GM23248 (cell line): ENCODE results near the gene CHN1. TPM values are rescaled to one million over a fixed set of nuclear protein-coding genes. Genes with fewer than 3 reads are reported as not detected.

Source experiments
- DNase-seq: peaks from one replicate; pipeline ENCODE4 v3.0.0-alpha.2; 2015
- H2AFZ ChIP-seq: fragments of 200-600 bp; sonication (generic); 2 replicates; pipeline ENCODE4 v1.6.1; 2016; ENCODE audit warnings: antibody characterized with exemption
- H3F3A ChIP-seq: fragments of 200-600 bp; sonication (generic); 2 replicates; pipeline ENCODE4 v1.6.1; 2016; ENCODE audit warnings: mild to moderate bottlenecking, antibody characterized with exemption, mixed run types; ENCODE audit not compliant: insufficient read depth
- H3K27ac ChIP-seq: fragments of 200-600 bp; sonication (generic); 2 replicates; pipeline ENCODE4 v1.5.1; 2016; ENCODE audit warnings: mild to moderate bottlenecking
- H3K27me3 ChIP-seq: fragments of 200-600 bp; sonication (generic); replicated peaks from 2 replicates; pipeline ENCODE4 v1.6.1; 2016; ENCODE audit warnings: mild to moderate bottlenecking; ENCODE audit not compliant: insufficient read depth
- H3K36me3 ChIP-seq: fragments of 200-600 bp; sonication (generic); 2 replicates; pipeline ENCODE4 v1.6.1; 2016; ENCODE audit warnings: low read depth, mild to moderate bottlenecking
- H3K4me1 ChIP-seq: fragments of 200-600 bp; sonication (generic); 2 replicates; pipeline ENCODE4 v1.6.1; 2016; ENCODE audit warnings: mild to moderate bottlenecking; ENCODE audit not compliant: insufficient read depth
- H3K4me2 ChIP-seq: fragments of 200-600 bp; sonication (generic); one replicate; pipeline ENCODE4 v1.6.1; 2016; ENCODE audit warnings: mild to moderate bottlenecking; ENCODE audit not compliant: unreplicated experiment
- H3K4me3 ChIP-seq: fragments of 200-600 bp; sonication (generic); 2 replicates; pipeline ENCODE4 v1.5.1; 2016; ENCODE audit warnings: mild to moderate bottlenecking
- H3K79me2 ChIP-seq: fragments of 200-600 bp; sonication (generic); 2 replicates; pipeline ENCODE4 v1.6.1; 2016; ENCODE audit warnings: mild to moderate bottlenecking; ENCODE audit not compliant: insufficient read depth
- H3K9ac ChIP-seq: fragments of 200-600 bp; sonication (generic); 2 replicates; pipeline ENCODE4 v1.6.1; 2016; ENCODE audit warnings: mild to moderate bottlenecking
- H3K9me2 ChIP-seq: fragments of 200-600 bp; sonication (generic); 2 replicates; pipeline ENCODE4 v1.6.1; 2016; ENCODE audit warnings: mixed run types, mild to moderate bottlenecking, moderate library complexity; ENCODE audit not compliant: insufficient read depth
- H3K9me3 ChIP-seq: fragments of 200-600 bp; sonication (generic); one replicate; pipeline ENCODE4 v1.6.1; 2017; ENCODE audit warnings: low read depth
- H4K20me1 ChIP-seq: fragments of 200-600 bp; sonication (generic); 2 replicates; pipeline ENCODE4 v1.6.0; 2016; ENCODE audit not compliant: insufficient read depth
- EZH2 ChIP-seq: fragments of 200-600 bp; sonication (generic); IDR thresholded peaks from 2 replicates; pipeline ENCODE4 v1.6.1; 2018; ENCODE audit warnings: antibody characterized with exemption, mild to moderate bottlenecking; ENCODE audit not compliant: insufficient read depth, poor library complexity, severe bottlenecking
- EZH2phosphoT487 ChIP-seq: fragments of 200-600 bp; sonication (generic); IDR thresholded peaks from 2 replicates; pipeline ENCODE4 v1.6.1; 2018; ENCODE audit warnings: antibody characterized with exemption, moderate library complexity, mild to moderate bottlenecking, low read depth; ENCODE audit not compliant: insufficient read depth
- WGBS, 2 experiments: methylation state at CpG; one replicate each; pipeline ENCODE4 v1.1.6; 2015 to 2017; ENCODE audit warnings: low lambda C conversion rate in 2 of 2, low coverage in 1 of 2; ENCODE audit errors: missing lambda C conversion rate in 2 of 2; 5-methylcytosine and 5-hydroxymethylcytosine counted together
- in situ Hi-C: fragments of 300-500 bp; cut with MboI; formaldehyde crosslinking; loops from 2 replicates; pipeline ENCODE4 v1.15.0; 2020
- polyA plus RNA-seq: library from polyadenylated mRNA; unstranded; fragments of >200 nt; fragmentation: Nextera tagmentation; extraction: Ambion mirVana; gene quantifications from 2 replicates; pipeline ENCODE4 v1.2.1, GENCODE V29; 2016
- total RNA-seq: library from RNA; depleted of rRNA; stranded (reverse); fragments of >200 nt; shearing (Covaris generic); gene quantifications from 2 replicates; pipeline ENCODE4 v1.2.3, GENCODE V29; 2014

Gene CHN1
- total and polyA plus RNA-seq, 2 experiments from 2014 or later: 115 to 130 TPM

DNA sequence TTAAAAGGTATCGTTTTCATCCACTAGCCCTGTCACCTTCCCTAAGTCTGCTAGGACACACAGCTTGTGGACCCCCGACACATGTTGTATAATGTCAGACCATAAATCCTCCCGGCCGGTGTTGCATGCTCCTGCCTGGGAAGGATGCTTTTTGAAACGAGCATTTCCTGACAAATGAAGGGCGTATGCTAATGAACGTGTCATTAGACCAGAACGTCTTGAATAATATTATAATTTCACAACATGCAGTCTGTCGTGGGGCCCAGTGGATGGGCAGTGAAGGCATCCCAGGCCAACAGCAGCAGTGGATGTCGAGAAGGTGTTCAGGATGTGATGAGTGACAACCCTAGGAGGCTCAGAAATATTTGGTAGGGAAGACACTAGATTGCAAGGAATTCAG, 248.4 kb downstream of the CHN1 start:
- H2AFZ ChIP-seq: no peak overlapping the region
- 45 to 46% methylated on average over 10 of the region's 10 CpGs for WGBS, 2 experiments
- H3K9ac ChIP-seq: no peak overlapping the region
- no peaks in the 10 kb centered on the region for H3K36me3 ChIP-seq
- in situ Hi-C loops: no loop called here
- H3K4me1 ChIP-seq: no peaks in the 10 kb centered on the region
- no peak overlapping the region for H3K4me3 ChIP-seq
- no peaks in the 10 kb centered on the region for H3K27me3 ChIP-seq
- TF ChIP-seq EZH2 (no peak), EZH2phosphoT487 (no peak)
- no peaks in the 10 kb centered on the region for H4K20me1 ChIP-seq
- H3K4me2 ChIP-seq: no peak overlapping the region
- H3F3A ChIP-seq: no peaks in the 10 kb centered on the region
- H3K9me3 ChIP-seq: no peaks in the 10 kb centered on the region
- H3K27ac ChIP-seq: no peak overlapping the region
- H3K79me2 ChIP-seq: no peaks in the 10 kb centered on the region
- no peaks in the 10 kb centered on the region for H3K9me2 ChIP-seq
- DNase-seq: no peak

DNA sequence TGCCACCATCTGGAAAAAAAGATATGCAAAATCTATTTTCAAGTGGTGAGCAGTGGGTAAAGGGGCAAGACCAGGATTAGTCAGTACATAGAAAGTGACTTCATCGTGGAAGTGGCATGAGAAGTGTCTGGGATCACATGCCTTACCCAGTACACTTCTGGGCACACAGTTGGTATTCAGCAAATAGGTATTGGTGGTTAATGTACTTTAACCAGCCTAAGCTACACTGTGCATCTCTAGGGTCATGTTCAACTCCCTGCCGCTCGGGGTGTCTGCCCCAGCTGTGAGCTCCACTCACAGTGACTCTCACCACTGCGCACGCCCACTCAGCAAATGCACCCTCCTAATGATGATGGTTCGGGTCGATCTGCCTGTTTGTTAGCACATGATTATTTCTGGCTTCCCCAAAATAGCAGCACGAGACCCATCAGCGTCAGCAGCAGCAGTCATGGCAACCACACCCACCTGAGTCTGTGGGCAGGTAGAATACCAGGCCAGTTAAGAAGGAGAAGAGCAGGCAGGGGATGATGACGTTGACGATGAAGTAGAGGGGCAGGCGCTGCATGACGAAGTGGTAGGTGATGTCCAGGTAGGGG, 252.0 kb downstream of the CHN1 start:
- no peak overlapping the region for H3K4me3 ChIP-seq
- H3K27ac ChIP-seq: no peak overlapping the region
- no peaks in the 10 kb centered on the region for H4K20me1 ChIP-seq
- H3K9me3 ChIP-seq: no peaks in the 10 kb centered on the region
- WGBS, 2 experiments: 86 to 92% methylated on average over 13 of the region's 13 CpGs
- H3K79me2 ChIP-seq: no peaks in the 10 kb centered on the region
- H2AFZ ChIP-seq: no peak overlapping the region
- H3K27me3 ChIP-seq: no peaks in the 10 kb centered on the region
- no peaks in the 10 kb centered on the region for H3K36me3 ChIP-seq
- H3F3A ChIP-seq: no peaks in the 10 kb centered on the region
- no peaks in the 10 kb centered on the region; the same call in 1 of the 2 replicates for H3K4me1 ChIP-seq
- in situ Hi-C loops: no loop called here
- no peaks in the 10 kb centered on the region for H3K9me2 ChIP-seq
- no peak overlapping the region for H3K4me2 ChIP-seq
- H3K9ac ChIP-seq: no peak overlapping the region
- no peak for DNase-seq
- no peak for TF ChIP-seq EZH2phosphoT487
- no peak for TF ChIP-seq EZH2

DNA sequence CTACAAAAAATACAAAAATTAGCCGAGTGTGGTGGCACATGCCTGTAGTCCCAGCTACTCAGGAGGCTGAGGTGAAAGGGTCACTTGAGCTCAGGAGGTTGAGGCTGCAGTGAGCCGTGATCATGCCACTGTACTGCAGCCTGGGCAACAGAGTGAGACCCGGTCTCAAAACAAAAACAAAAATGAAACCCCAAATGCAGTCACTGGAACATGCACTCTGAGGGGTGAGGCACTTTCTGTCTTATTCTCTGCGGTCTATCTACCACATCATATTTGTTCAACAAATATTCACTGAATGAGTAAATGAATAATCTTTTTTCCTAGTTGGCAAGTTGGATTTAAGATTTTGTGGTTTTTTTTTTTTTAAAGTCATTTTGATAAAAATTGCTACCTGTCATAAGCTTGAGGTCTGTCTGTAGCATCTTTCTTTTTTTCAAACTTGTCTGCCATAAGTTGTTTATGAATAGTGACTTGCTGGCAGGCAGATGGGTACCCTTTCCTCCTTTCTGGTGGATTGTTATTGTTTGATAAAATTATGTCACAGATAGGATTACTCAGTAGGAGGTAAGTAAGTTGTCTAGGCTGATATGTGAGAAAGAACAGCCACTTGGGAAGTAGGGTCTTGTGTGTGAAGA, 252.7 kb downstream of the CHN1 start:
- in situ Hi-C loops: no loop called here
- H3K9me3 ChIP-seq: no peaks in the 10 kb centered on the region
- no peaks in the 10 kb centered on the region for H3K36me3 ChIP-seq
- no peak overlapping the region for H2AFZ ChIP-seq
- no peak overlapping the region for H3K4me2 ChIP-seq
- no peaks in the 10 kb centered on the region; the same call in 1 of the 2 replicates for H3K4me1 ChIP-seq
- DNase-seq: no peak
- H3K4me3 ChIP-seq: no peak overlapping the region
- H4K20me1 ChIP-seq: no peaks in the 10 kb centered on the region
- H3K27me3 ChIP-seq: no peaks in the 10 kb centered on the region
- 79 to 89% methylated on average over 4 of the region's 4 CpGs for WGBS, 2 experiments
- no peak overlapping the region for H3K9ac ChIP-seq
- TF ChIP-seq EZH2 (no peak), EZH2phosphoT487 (no peak)
- H3K9me2 ChIP-seq: no peaks in the 10 kb centered on the region
- H3K79me2 ChIP-seq: no peaks in the 10 kb centered on the region
- H3F3A ChIP-seq: no peaks in the 10 kb centered on the region
- no peak overlapping the region for H3K27ac ChIP-seq

DNA sequence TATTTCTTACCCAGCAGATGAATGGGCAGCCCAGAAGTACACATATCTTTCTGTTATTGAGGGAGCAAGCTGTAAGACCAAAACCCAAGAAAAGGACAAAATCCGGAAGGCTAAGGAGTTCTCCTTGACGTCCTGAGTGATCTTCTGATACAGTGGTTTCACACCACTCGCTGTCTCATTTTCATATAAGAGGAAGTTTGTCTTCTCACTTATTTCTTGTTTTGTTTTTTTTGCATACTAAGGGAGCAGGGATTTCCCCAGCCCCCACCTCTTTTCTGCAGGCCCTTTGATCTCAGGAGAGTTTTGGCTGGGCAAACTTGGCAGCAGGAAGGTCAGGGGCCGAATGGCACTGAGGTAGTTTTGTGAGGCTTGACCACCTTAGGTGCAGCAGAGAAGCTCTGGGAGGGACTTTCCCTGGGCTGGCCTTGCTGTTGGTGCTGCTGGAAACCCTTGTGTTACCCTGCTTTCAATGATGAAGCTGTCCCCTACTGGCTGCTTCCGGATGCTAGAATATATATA, 254.2 kb downstream of the CHN1 start:
- 90 to 91% methylated on average over 5 of the region's 5 CpGs for WGBS, 2 experiments
- no peaks in the 10 kb centered on the region for H3K79me2 ChIP-seq
- H4K20me1 ChIP-seq: no peaks in the 10 kb centered on the region
- no peaks in the 10 kb centered on the region for H3F3A ChIP-seq
- TF ChIP-seq EZH2 (no peak), EZH2phosphoT487 (no peak)
- DNase-seq: no peak
- in situ Hi-C loops: no loop called here
- no peak overlapping the region for H3K9ac ChIP-seq
- no peaks in the 10 kb centered on the region for H3K9me2 ChIP-seq
- H2AFZ ChIP-seq: no peak overlapping the region
- H3K4me1 ChIP-seq: no peaks in the 10 kb centered on the region; the same call in 1 of the 2 replicates
- no peaks in the 10 kb centered on the region for H3K27me3 ChIP-seq
- H3K4me2 ChIP-seq: no peak overlapping the region
- H3K9me3 ChIP-seq: no peaks in the 10 kb centered on the region
- H3K27ac ChIP-seq: no peak overlapping the region
- no peaks in the 10 kb centered on the region for H3K36me3 ChIP-seq
- H3K4me3 ChIP-seq: no peak overlapping the region
